ENCODE data around the gene SV2C. TPM values are rescaled to one million over a fixed set of nuclear protein-coding genes. Genes with fewer than 3 reads are reported as not detected.

Gene SV2C
- total and polyA plus RNA-seq, 10 of the 15 experiments (the other 5 are each of a cell fraction or from before 2014, with no cell fraction given), result under 0.01 to 1.1 (median 0.63) TPM

DNA sequence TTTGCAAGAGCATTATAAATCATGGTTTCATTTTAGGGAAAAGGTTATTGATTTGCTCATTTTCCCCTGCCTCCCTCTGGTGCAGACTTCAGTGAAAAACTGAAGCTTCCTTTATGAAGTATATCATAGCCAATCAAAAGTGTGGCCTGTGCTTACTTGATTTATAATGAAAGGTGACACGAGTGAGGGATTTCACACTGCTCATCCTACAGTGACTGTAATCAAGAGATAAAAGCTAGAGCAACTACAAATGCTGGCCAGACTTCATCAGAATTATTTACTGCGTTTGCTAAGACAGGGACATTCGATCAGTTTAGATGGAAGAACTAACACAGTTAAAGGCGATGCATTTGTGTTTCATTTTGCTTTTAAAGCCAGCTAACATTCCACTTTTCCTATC, 151.5 kb downstream of the SV2C start:
- H3K9me3 ChIP-seq (replicated peaks; ENCODE audit: control insufficient read depth, insufficient read depth, low read length), result no peaks in the 10 kb centered on the region
- RAD21 ChIA-PET (ENCODE audit: unreplicated experiment), result interaction anchor here (1.4 kb wide), 1 partner anchor 11 kb away, joined by 3 read pairs; no protein-coding TSS in a partner anchor
- H3K4me1 ChIP-seq (ENCODE audit: control insufficient read depth, insufficient read depth, low read length), result no peaks in the 10 kb centered on the region
- no peak overlapping the region for H2AFZ ChIP-seq (ENCODE audit: control insufficient read depth, low read depth, low read length)
- SMC1A ChIA-PET (ENCODE audit: uncharacterized antibody, unreplicated experiment), result interaction anchor here (1.5 kb wide), 1 partner anchor 89 kb away, joined by 3 read pairs; no protein-coding TSS in a partner anchor
- DNase-seq (ENCODE audit: low read depth, low spot score) (no peak), ATAC-seq (no peak), FAIRE-seq (no peak)
- no peak overlapping the region for H3K27ac ChIP-seq (ENCODE audit: control insufficient read depth, insufficient read depth)
- no peak overlapping the region for H3K4me3 ChIP-seq
- H3K9ac ChIP-seq (ENCODE audit: control insufficient read depth, insufficient read depth, low read length), result no peak overlapping the region
- POLR2A ChIA-PET, result no interaction called here
- CTCF ChIA-PET, result interaction anchor here (0.7 to 1.6 kb wide), 3 partner anchors 11 to 31 kb away, joined by 3 to 4 read pairs (median 4); no protein-coding TSS in a partner anchor
- no peaks in the 10 kb centered on the region; a peak in 1 of 4 replicates for H3K27me3 ChIP-seq (replicated peaks in 1 of 2; ENCODE audit: control insufficient read depth in 2 of 2, insufficient read depth in 2 of 2, low read length in 1 of 2)
- H3K36me3 ChIP-seq (ENCODE audit: control insufficient read depth in 2 of 2, insufficient read depth in 2 of 2, low read length in 1 of 2), result no peaks in the 10 kb centered on the region
- TF ChIP-seq, protein P1, sequence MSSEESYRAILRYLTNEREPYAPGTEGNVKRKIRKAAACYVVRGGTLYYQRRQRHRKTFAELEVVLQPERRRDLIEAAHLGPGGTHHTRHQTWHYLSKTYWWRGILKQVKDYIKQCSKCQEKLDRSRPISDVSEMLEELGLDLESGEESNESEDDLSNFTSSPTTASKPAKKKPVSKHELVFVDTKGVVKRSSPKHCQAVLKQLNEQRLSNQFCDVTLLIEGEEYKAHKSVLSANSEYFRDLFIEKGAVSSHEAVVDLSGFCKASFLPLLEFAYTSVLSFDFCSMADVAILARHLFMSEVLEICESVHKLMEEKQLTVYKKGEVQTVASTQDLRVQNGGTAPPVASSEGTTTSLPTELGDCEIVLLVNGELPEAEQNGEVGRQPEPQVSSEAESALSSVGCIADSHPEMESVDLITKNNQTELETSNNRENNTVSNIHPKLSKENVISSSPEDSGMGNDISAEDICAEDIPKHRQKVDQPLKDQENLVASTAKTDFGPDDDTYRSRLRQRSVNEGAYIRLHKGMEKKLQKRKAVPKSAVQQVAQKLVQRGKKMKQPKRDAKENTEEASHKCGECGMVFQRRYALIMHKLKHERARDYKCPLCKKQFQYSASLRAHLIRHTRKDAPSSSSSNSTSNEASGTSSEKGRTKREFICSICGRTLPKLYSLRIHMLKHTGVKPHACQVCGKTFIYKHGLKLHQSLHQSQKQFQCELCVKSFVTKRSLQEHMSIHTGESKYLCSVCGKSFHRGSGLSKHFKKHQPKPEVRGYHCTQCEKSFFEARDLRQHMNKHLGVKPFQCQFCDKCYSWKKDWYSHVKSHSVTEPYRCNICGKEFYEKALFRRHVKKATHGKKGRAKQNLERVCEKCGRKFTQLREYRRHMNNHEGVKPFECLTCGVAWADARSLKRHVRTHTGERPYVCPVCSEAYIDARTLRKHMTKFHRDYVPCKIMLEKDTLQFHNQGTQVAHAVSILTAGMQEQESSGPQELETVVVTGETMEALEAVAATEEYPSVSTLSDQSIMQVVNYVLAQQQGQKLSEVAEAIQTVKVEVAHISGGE (CRISPR knock-in tag; IDR thresholded peaks at IDR 0.05), result no peak
- TF ChIP-seq, protein P2, sequence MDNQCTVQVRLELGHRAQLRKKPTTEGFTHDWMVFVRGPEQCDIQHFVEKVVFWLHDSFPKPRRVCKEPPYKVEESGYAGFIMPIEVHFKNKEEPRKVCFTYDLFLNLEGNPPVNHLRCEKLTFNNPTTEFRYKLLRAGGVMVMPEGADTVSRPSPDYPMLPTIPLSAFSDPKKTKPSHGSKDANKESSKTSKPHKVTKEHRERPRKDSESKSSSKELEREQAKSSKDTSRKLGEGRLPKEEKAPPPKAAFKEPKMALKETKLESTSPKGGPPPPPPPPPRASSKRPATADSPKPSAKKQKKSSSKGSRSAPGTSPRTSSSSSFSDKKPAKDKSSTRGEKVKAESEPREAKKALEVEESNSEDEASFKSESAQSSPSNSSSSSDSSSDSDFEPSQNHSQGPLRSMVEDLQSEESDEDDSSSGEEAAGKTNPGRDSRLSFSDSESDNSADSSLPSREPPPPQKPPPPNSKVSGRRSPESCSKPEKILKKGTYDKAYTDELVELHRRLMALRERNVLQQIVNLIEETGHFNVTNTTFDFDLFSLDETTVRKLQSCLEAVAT (IDR thresholded peaks at IDR 0.05), result no peak
- TF ChIP-seq PAX8 (IDR thresholded peaks at IDR 0.05) (no peak), POU2F2 (IDR thresholded peaks at IDR 0.05; ENCODE audit: borderline replicate concordance, low read depth, low read length) (no peak), GABPA (IDR thresholded peaks at IDR 0.05; ENCODE audit: low read depth) (no peak), RFX5 (IDR thresholded peaks at IDR 0.05; ENCODE audit: low read depth, low read length) (no peak), SUZ12 (IDR thresholded peaks at IDR 0.05; ENCODE audit: unreplicated experiment) (no peak), SMARCA5 (IDR thresholded peaks at IDR 0.05) (no peak), RB1 (IDR thresholded peaks at IDR 0.05; ENCODE audit: borderline replicate concordance) (no peak), RAD51 (IDR thresholded peaks at IDR 0.05) (no peak)
- TF ChIP-seq, protein P3, sequence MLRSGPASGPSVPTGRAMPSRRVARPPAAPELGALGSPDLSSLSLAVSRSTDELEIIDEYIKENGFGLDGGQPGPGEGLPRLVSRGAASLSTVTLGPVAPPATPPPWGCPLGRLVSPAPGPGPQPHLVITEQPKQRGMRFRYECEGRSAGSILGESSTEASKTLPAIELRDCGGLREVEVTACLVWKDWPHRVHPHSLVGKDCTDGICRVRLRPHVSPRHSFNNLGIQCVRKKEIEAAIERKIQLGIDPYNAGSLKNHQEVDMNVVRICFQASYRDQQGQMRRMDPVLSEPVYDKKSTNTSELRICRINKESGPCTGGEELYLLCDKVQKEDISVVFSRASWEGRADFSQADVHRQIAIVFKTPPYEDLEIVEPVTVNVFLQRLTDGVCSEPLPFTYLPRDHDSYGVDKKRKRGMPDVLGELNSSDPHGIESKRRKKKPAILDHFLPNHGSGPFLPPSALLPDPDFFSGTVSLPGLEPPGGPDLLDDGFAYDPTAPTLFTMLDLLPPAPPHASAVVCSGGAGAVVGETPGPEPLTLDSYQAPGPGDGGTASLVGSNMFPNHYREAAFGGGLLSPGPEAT (IDR thresholded peaks at IDR 0.05; ENCODE audit: low read depth), result no peak
- no peaks in the 10 kb centered on the region for H4K20me1 ChIP-seq (ENCODE audit: control insufficient read depth, insufficient read depth)
- H3K79me2 ChIP-seq (ENCODE audit: control insufficient read depth, insufficient read depth, low read length), result no peaks in the 10 kb centered on the region
- no peak overlapping the region for H3K4me2 ChIP-seq (ENCODE audit: control insufficient read depth, insufficient read depth)
- in situ Hi-C loops (cut with MboI) (no loop called here), intact Hi-C loops (cut with micrococcal nuclease; ENCODE audit: unreplicated experiment) (no loop called here)
- WGBS (ENCODE audit: insufficient coverage, insufficient replicate concordance, low lambda C conversion rate, missing lambda C conversion rate), result 22% methylated on average over 4 of the region's 4 CpGs
- BruUV-seq (replicated peaks), result no TSS peak
